GM21825 (cell line): ENCODE results near the gene AFDN.

Experiments used
- ATAC-seq: cut with Tn5 transposase; IDR thresholded peaks from one replicate; pipeline ENCODE4 v1.9.1; 2021; ENCODE audit warnings: mild to moderate bottlenecking, moderate library complexity; ENCODE audit not compliant: unreplicated experiment

AFDN gene

GRCh38 chr6:167794161-167795157, 32.3 kb upstream of the AFDN start:
- no peak for ATAC-seq

GRCh38 chr6:167795321-167795811, 31.3 kb upstream of the AFDN start:
- no peak for ATAC-seq

- no peak for ATAC-seq
Measured at GRCh38 chr6:167795874-167796191, 30.9 kb upstream of the AFDN start.

- ATAC-seq, result no peak
Measured at GRCh38 chr6:167796192-167796981, 30.3 kb upstream of the AFDN start.

- ATAC-seq, result no peak
Measured at GRCh38 chr6:167797011-167797471, 29.7 kb upstream of the AFDN start.

GRCh38 chr6:167797476-167798265, 29.0 kb upstream of the AFDN start:
- no peak for ATAC-seq

- ATAC-seq, result no peak
Measured at GRCh38 chr6:167798453-167798852, 28.3 kb upstream of the AFDN start.

- no peak for ATAC-seq
Measured at GRCh38 chr6:167799033-167799821, 27.5 kb upstream of the AFDN start.

GRCh38 chr6:167800549-167800948, 26.2 kb upstream of the AFDN start:
- ATAC-seq, result no peak

GRCh38 chr6:167801263-167801662, 25.4 kb upstream of the AFDN start:
- no peak for ATAC-seq

- ATAC-seq, result no peak
Measured at GRCh38 chr6:167802339-167802738, 24.4 kb upstream of the AFDN start.

- ATAC-seq, result no peak
Measured at GRCh38 chr6:167803816-167804215, 22.9 kb upstream of the AFDN start.

GRCh38 chr6:167804281-167805013, 22.3 kb upstream of the AFDN start:
- ATAC-seq, result no peak

GRCh38 chr6:167805349-167806060, 21.2 kb upstream of the AFDN start:
- ATAC-seq, result no peak

- ATAC-seq, result no peak
Measured at GRCh38 chr6:167806061-167806700, 20.5 kb upstream of the AFDN start.

- no peak for ATAC-seq
Measured at GRCh38 chr6:167807200-167807599, 19.5 kb upstream of the AFDN start.

- no peak for ATAC-seq
Measured at GRCh38 chr6:167807756-167808155, 19.0 kb upstream of the AFDN start.

GRCh38 chr6:167811040-167811439, 15.7 kb upstream of the AFDN start:
- ATAC-seq, result no peak
